IPS-18c (cell line): ENCODE measurements around the gene KRTAP5-3.
A peak's percentile ranks its signal among the peaks of the same experiment; 100 is the strongest.

Experiments used
- H3K4me3 ChIP-seq: 2 replicates; pipeline ENCODE4 v1.7.0; 2013; ENCODE audit warnings: low read depth, mild to moderate bottlenecking, low read length, moderate library complexity; ENCODE audit not compliant: insufficient read depth
- H3K9me3 ChIP-seq: one replicate; pipeline ENCODE4 v1.6.1; 2013; ENCODE audit warnings: mild to moderate bottlenecking, low read length, moderate library complexity; ENCODE audit not compliant: control insufficient read depth, insufficient read depth

KRTAP5-3 gene

DNA sequence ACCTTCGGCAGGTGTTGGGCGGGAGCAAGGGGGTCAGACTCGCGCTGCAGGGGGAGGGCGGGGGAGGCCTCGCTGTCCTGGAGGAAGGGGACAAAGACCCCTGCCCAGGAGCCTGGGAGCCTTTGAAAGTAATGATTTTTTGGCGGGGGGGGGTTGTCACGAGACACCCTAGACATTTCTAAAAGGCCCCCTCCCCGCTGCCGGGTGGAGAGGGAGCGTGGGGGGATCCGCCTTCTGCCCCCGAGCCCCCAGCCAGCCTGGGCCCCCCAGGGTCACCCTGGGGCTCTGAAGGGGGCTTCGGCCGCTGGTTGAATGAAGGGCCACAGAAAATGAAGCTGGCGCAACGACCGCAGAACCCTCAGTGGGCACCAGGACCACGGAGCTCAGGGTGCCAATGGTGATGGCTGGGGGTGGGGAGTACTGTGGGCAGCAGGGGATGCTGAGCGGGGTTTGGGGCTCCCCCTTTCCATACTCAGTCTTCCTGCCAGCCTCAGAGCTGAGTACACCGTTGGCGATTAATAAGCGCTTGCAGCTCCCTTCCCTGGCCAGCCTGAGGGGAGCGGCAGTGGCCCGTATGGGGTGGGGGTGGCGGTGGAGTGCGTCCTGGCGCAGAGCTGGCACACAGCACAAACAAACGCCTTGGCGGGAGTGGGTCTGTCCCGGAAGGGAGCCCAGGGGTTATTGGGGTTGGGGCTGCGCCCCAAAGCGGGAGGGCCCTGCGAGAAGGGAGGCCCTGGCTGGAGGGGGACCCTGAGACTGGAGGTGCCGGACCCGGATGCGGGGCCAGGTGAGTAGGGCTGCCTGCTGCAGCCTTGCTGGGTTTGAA, 35.0 kb downstream of the KRTAP5-3 start:
- H3K4me3 ChIP-seq, result peak overlapping the region; percentile 50
- H3K9me3 ChIP-seq, result no peaks in the 10 kb centered on the region

GRCh38 chr11:1572197-1573076, 35.8 kb downstream of the KRTAP5-3 start, which contains the start of gene DUSP8:
TSS of gene DUSP8 (minus strand) at chr11:1572271. CDS start at chr11:1565826, 6,445 bp downstream.
- peak within 1 kb of the TSS; percentile 50 for H3K4me3 ChIP-seq

GRCh38 chr11:1571760-1572196, 36.5 kb downstream of the KRTAP5-3 start:
- Histone ChIP-seq H3K4me3 (peak overlapping the region; percentile 50; the same call in 1 of the 2 replicates), H3K9me3 (no peaks in the 10 kb centered on the region)

More at GRCh38 chr11:1572197-1573076, 35.8 kb downstream of the KRTAP5-3 start, which contains the start of gene DUSP8:
- no peaks in the 10 kb centered on the region for H3K9me3 ChIP-seq

GRCh38 chr11:1570896-1571759, 37.1 kb downstream of the KRTAP5-3 start:
- Histone ChIP-seq H3K9me3 (no peaks in the 10 kb centered on the region), H3K4me3 (peak overlapping the region; percentile 50)

GRCh38 chr11:1570531-1570895, 37.8 kb downstream of the KRTAP5-3 start:
- Histone ChIP-seq H3K4me3 (no peak overlapping the region), H3K9me3 (no peaks in the 10 kb centered on the region)

- H3K9me3 ChIP-seq, result no peaks in the 10 kb centered on the region
These were observed 38.2 kb downstream of the KRTAP5-3 start for GRCh38 chr11:1570001-1570453.

GRCh38 chr11:1569251-1569780, 38.9 kb downstream of the KRTAP5-3 start:
- H3K4me3 ChIP-seq, result no peak overlapping the region

More at GRCh38 chr11:1570001-1570453, 38.2 kb downstream of the KRTAP5-3 start:
- H3K4me3 ChIP-seq, result no peak overlapping the region

DNA sequence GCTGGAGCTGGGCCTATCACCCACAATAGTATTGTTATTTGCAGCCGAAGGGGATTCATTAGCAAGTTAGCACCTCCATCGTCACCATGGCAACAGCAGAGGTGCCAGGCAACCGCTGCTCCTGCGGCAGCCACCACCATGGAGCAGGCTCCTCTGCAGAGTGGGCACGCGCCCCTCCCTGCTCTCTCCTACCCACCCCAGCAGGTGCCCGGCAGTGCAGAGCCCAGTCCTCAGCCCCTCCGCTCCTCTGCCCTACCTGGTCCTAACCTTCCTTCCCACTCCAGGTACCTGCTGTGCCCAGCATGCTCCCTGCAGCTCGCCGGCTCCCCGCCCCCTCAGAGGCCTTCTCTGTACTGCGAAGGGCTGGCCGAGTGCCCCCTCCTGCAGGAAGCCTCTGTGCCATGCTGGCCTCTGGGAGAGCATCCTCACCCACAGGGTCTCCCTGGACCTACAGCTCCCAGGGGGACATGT, 39.8 kb downstream of the KRTAP5-3 start:
- H3K4me3 ChIP-seq, result no peak overlapping the region

More at GRCh38 chr11:1569251-1569780, 38.9 kb downstream of the KRTAP5-3 start:
- H3K9me3 ChIP-seq, result no peaks in the 10 kb centered on the region

DNA sequence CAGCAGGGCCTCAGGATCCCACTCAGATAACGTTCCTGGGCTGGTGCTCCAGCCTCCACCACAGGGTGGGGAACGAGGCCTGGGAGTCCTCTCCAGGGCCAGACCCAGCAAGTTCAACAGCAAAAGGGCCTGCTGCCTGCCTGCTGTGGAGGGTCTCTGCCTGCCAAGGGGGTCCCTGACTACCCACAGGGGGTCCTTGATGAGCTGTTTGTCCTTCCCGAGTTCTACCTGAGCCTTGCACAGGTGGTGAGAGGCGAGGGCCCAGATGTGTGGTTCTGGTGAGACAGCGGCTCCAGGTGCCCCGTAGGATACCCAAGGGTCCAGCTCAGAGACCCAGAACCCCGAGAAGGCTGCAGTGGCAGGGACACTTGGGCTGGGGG, 40.6 kb downstream of the KRTAP5-3 start:
- Histone ChIP-seq H3K9me3 (no peaks in the 10 kb centered on the region), H3K4me3 (no peak overlapping the region)

More for the DNA sequence above, 39.8 kb downstream of the KRTAP5-3 start:
- no peaks in the 10 kb centered on the region for H3K9me3 ChIP-seq

GRCh38 chr11:1567052-1567720, 41.1 kb downstream of the KRTAP5-3 start:
- Histone ChIP-seq H3K9me3 (no peaks in the 10 kb centered on the region), H3K4me3 (no peak overlapping the region)

- Histone ChIP-seq H3K4me3 (no peak overlapping the region), H3K9me3 (no peaks in the 10 kb centered on the region)
These were observed 41.7 kb downstream of the KRTAP5-3 start for GRCh38 chr11:1566381-1567051.

GRCh38 chr11:1565904-1566247, 42.4 kb downstream of the KRTAP5-3 start:
- H3K9me3 ChIP-seq, result no peaks in the 10 kb centered on the region

GRCh38 chr11:1565173-1565903, 42.9 kb downstream of the KRTAP5-3 start:
- Histone ChIP-seq H3K4me3 (no peak overlapping the region), H3K9me3 (no peaks in the 10 kb centered on the region)

More at GRCh38 chr11:1565904-1566247, 42.4 kb downstream of the KRTAP5-3 start:
- no peak overlapping the region for H3K4me3 ChIP-seq

- no peak overlapping the region for H3K4me3 ChIP-seq
- no peaks in the 10 kb centered on the region for H3K9me3 ChIP-seq
These were observed 43.6 kb downstream of the KRTAP5-3 start for GRCh38 chr11:1564535-1565172.
